Prostate gland (tissue), 2 donors: ENCODE results near the gene IDH3G.

Source experiments
- CTCF ChIP-seq, 4 experiments: fragments of 200-600 bp in 2 of 4; fragments of 450-650 bp in 2 of 4; sonication (generic) in 2 of 4; IDR thresholded peaks; 1 replicate in 3 of 4; 2 replicates in 1 of 4; pipeline ENCODE4 v1.5.1; 2016 to 2019; ENCODE audit warnings: antibody characterized with exemption in 4 of 4, mild to moderate bottlenecking in 2 of 4, moderate library complexity in 2 of 4
- POLR2A ChIP-seq: fragments of 450-650 bp; IDR thresholded peaks from one replicate; pipeline ENCODE4 v1.6.1; 2016; ENCODE audit warnings: antibody characterized with exemption, mild to moderate bottlenecking
- POLR2AphosphoS5 ChIP-seq: sonication (generic); formaldehyde crosslinking; IDR thresholded peaks from one replicate; pipeline ENCODE4 v1.6.1; 2017; ENCODE audit warnings: antibody characterized with exemption

- TF ChIP-seq POLR2A (no peak), POLR2AphosphoS5 (no peak), CTCF (IDR thresholded peaks at IDR 0.05) (no peak)
Observed at GRCh38 chrX:153738056-153738605, 56.0 kb downstream of the IDH3G start.
